ENCODE results near the gene PPAN. TPM values are rescaled to one million over a fixed set of nuclear protein-coding genes. Genes with fewer than 3 reads are reported as not detected.

The PPAN gene
- polyA plus RNA-seq, 1 donor (not counting 4 experiments of a cell fraction or from before 2014, with no cell fraction given): 32.3 TPM

- TF ChIP-seq EZH2 (IDR thresholded peaks at IDR 0.05; ENCODE audit: low read length): no peak
- no peak for TF ChIP-seq CTCF (optimal IDR thresholded peaks at IDR 0.05 in 1 of 3, IDR thresholded peaks at IDR 0.05 in 1 of 3, conservative IDR thresholded peaks at IDR 0.05 in 1 of 3; ENCODE audit: extremely low read depth in 1 of 3, insufficient read depth in 2 of 3, low read length in 3 of 3)
- dilution Hi-C loops (cut with MboI; ENCODE audit: extremely low pct_ligation_motif_present, low sequenced_read_pairs): no loop called here
- DNase-seq (ENCODE audit: low read depth, low spot score) (no peak), FAIRE-seq (no peak)
- H3K4me2 ChIP-seq (ENCODE audit: control insufficient read depth, extremely low read depth, insufficient read depth, low read depth, low read length): no peak overlapping the region
- no peak overlapping the region for H3K9ac ChIP-seq (ENCODE audit: control insufficient read depth, extremely low read depth, insufficient read depth, low read length)
- peaks cover 13% of the 10 kb centered on the region for H4K20me1 ChIP-seq (ENCODE audit: control insufficient read depth, extremely low read depth, insufficient read depth, low read length)
- no peaks in the 10 kb centered on the region for H3K9me3 ChIP-seq (ENCODE audit: control insufficient read depth, low read depth, low read length)
- H3K4me3 ChIP-seq (ENCODE audit: control insufficient read depth in 2 of 3, extremely low read depth in 1 of 3, insufficient read depth in 2 of 3, low read depth in 1 of 3, low read length in 3 of 3): no peak overlapping the region
- no peak overlapping the region for H2AFZ ChIP-seq (ENCODE audit: control insufficient read depth, low read length)
- H3K4me1 ChIP-seq (ENCODE audit: control insufficient read depth, extremely low read depth, insufficient read depth, low read length): peaks cover 4% of the 10 kb centered on the region
- no peaks in the 10 kb centered on the region for H3K9me1 ChIP-seq (ENCODE audit: control insufficient read depth, extremely low read depth, insufficient read depth, low read length)
- H3K79me2 ChIP-seq (ENCODE audit: control insufficient read depth, insufficient read depth, low read length): peaks cover 29% of the 10 kb centered on the region
- H3K27ac ChIP-seq (ENCODE audit: control insufficient read depth, insufficient read depth, low read length): no peak overlapping the region
- peaks cover 30 to 51% of the 10 kb centered on the region in 2 experiments for H3K36me3 ChIP-seq (ENCODE audit: control insufficient read depth in 2 of 2, extremely low read depth in 1 of 2, insufficient read depth in 2 of 2, low read length in 2 of 2)
- H3K27me3 ChIP-seq (ENCODE audit: control insufficient read depth, extremely low read depth, insufficient read depth, low read length): no peaks in the 10 kb centered on the region
Measured at GRCh38 chr19:10113592-10113963, 7.4 kb downstream of the PPAN start.

GRCh38 chr19:10113964-10114650 lies 7.9 kb downstream of the PPAN start:
- DNase-seq (ENCODE audit: low read depth, low spot score) (no peak), FAIRE-seq (no peak)
- Histone ChIP-seq H3K4me3 (ENCODE audit: control insufficient read depth in 2 of 3, extremely low read depth in 1 of 3, insufficient read depth in 2 of 3, low read depth in 1 of 3, low read length in 3 of 3) (no peak overlapping the region), H3K27ac (ENCODE audit: control insufficient read depth, insufficient read depth, low read length) (no peak overlapping the region), H2AFZ (ENCODE audit: control insufficient read depth, low read length) (no peak overlapping the region), H3K4me1 (ENCODE audit: control insufficient read depth, extremely low read depth, insufficient read depth, low read length) (peaks cover 7% of the 10 kb centered on the region), H3K79me2 (ENCODE audit: control insufficient read depth, insufficient read depth, low read length) (peaks cover 33% of the 10 kb centered on the region), H3K36me3 (ENCODE audit: control insufficient read depth in 2 of 2, extremely low read depth in 1 of 2, insufficient read depth in 2 of 2, low read length in 2 of 2) (peaks cover 33 to 51% of the 10 kb centered on the region in 2 experiments), H3K9me1 (ENCODE audit: control insufficient read depth, extremely low read depth, insufficient read depth, low read length) (no peaks in the 10 kb centered on the region), H3K27me3 (ENCODE audit: control insufficient read depth, extremely low read depth, insufficient read depth, low read length) (no peaks in the 10 kb centered on the region), H4K20me1 (ENCODE audit: control insufficient read depth, extremely low read depth, insufficient read depth, low read length) (peaks cover 13% of the 10 kb centered on the region), H3K9me3 (ENCODE audit: control insufficient read depth, low read depth, low read length) (no peaks in the 10 kb centered on the region), H3K4me2 (ENCODE audit: control insufficient read depth, extremely low read depth, insufficient read depth, low read depth, low read length) (no peak overlapping the region), H3K9ac (ENCODE audit: control insufficient read depth, extremely low read depth, insufficient read depth, low read length) (no peak overlapping the region)
- dilution Hi-C loops (cut with MboI; ENCODE audit: extremely low pct_ligation_motif_present, low sequenced_read_pairs): no loop called here
- TF ChIP-seq CTCF (optimal IDR thresholded peaks at IDR 0.05 in 1 of 3, IDR thresholded peaks at IDR 0.05 in 1 of 3, conservative IDR thresholded peaks at IDR 0.05 in 1 of 3; ENCODE audit: extremely low read depth in 1 of 3, insufficient read depth in 2 of 3, low read length in 3 of 3): no peak
- no peak for TF ChIP-seq EZH2 (IDR thresholded peaks at IDR 0.05; ENCODE audit: low read length)
